Endometrium (tissue), 2 donors: Measurements from ENCODE around the gene REG1A.

ENCODE experiments used
- FAIRE-seq: peaks from 2 replicates; lab custom pipeline; 2012; peaks lifted over from hg19 to GRCh38; lab: Jason Lieb, UNC
- donor health status: control.
- donor health status: control.

Gene REG1A

DNA sequence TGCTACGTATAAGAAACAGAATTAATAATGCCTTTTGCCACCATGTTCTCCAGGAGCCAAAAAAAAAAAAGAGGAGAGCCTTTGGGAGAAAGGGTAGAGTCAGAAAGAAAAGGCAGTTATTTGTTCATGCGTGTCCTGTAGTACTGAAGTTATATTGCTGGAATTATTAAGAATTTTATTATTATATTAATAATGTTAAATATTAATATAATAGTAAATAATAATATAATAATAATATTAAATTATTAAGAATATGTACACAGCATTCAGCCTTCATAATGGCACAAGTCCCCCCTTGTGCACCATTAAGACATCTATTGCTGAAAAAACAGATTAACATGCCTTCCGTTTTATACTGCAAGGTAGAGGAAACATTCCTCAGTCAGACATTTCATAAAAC, 8.1 kb downstream of the REG1A start:
- FAIRE-seq = no peak

DNA sequence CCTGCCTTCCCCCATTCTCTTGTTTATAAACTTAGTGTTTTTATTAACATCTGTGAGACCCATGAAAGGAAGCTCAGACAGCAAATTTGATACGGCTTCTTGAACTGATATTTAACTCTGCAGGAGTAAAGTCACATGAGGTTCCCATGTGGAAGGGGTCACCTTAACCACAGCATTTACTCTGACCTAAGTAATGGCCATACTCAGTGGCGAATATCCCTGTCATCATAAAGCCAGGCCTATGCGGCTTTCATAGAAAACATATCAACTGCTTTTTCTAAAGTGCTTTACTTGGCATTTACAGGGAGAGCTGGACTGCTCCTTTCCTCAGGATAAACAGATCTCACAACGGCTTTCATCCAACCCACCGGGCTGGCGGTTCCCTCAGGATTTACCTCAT, 9.0 kb downstream of the REG1A start:
- no peak for FAIRE-seq

DNA sequence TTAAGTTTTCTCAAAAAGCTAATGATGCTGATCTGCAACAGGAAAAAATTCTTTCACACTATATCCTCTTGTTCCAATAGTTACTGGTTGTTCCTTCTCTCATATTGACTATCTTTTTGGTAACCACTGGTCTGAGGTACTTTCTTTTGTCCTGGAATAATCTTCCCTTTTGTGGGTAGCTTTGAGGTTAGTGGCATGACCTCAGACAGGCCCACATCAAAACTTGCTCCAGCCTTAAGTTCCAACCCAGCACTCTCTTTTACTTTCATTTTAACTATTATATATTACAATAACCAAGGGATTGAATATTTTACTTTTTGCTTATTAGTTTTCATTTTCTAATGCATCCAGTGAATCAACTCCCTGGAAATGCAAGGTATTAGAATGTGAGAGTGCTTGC, 9.5 kb downstream of the REG1A start:
- FAIRE-seq = no peak

DNA sequence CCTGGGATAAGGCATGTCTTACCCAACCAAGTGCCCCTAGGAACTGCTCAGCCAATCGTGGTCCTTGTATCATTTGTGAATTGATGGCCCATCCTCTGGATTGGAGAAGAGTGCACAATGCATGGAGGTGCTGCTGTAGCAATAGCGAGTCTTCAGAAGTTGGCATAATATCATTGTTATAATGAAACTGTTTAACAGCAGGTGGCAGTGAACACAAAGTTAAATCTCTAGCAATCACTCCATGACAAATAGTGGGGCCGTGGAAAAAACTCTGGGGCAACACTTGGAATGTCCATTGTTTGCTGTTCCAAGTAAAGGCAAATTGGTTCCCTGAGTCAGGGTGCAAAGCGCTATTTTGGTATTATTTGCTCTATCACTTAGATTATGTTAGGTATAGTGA, 11.4 kb downstream of the REG1A start:
- FAIRE-seq = no peak

- FAIRE-seq = no peak
Measured at GRCh38 chr2:79138385-79138784, 18.1 kb downstream of the REG1A start.

GRCh38 chr2:79139423-79139822, 19.1 kb downstream of the REG1A start:
- no peak for FAIRE-seq

DNA sequence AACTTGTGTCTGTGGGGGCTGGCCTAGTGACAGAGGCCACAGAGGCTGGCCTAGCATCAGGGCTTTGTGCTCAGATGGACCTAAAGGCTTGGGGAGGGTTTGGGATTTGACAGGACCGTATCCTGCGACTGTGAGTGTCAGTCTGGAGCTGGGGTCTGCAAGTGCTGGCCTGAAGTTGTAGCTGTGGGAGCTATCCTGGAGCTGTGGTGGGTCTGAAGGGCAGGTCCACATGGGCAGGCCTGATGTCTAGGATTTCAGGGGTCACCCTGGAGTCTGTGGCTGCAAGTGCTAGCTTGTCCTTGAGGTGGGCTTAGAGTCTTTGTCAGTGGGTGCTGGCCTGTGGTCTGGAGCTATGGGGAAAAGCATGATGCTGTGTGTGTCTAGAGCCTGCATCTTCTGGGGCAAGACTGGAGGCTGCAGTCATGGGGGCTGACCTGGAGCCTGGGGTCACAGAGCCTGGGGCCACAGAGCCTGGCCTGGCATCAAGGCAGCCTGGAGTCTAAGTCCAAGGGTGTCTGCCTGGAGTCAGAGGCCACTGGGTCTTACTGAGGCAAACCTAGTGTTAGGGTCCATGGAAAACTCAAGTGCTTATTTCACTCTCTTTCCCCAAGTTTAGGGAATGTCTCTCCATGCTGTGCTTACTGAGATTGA, 35.7 kb downstream of the REG1A start:
- FAIRE-seq = no peak

GRCh38 chr2:79159030-79159429, 38.7 kb downstream of the REG1A start:
- FAIRE-seq = no peak

DNA sequence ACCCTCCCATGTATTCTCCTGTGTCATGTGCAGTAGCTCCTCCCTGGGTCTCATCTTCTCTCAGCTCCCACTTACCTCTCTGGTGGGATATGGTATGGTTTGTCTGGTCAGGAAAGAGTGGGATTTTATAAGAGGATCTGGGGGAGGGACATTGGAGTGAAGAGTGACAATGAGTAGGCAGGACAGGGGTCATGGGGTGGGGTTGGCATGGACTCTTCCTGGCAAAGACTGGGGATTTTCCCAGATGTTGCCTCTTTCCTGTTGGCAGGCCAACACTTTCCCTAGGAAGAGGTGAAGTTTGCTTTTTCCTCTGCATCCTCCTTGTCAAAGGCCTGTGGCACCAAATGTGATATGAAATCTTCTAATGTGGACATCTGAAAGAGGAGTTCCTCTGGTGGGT, 39.4 kb downstream of the REG1A start, which contains the start of gene REG3A:
REG3A (minus strand) TSS at position 101 of the 400 bp plus-strand sequence. CDS start 348 bp downstream, outside the sequence.
- FAIRE-seq = no peak

DNA sequence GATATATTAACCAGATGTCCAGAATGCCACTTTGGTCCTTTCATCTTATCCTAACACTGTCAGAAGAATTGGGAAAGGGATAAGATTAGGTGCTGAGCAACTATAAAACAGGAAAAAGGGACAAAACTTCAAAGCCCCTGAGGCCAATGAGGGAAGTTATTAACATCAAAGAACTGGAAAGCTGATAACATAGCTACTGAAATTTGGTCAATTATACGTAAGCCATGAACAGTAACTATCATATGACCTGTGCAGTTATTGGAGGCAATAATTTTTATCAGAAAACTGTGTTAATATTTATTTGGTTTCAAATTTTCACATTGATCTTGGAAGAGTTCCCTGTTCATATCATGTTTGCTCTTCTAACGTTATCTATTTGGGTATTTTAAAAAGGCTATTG, 41.8 kb downstream of the REG1A start:
- FAIRE-seq = no peak

GRCh38 chr2:79162801-79163200, 42.5 kb downstream of the REG1A start:
- FAIRE-seq = peak; percentile 87

DNA sequence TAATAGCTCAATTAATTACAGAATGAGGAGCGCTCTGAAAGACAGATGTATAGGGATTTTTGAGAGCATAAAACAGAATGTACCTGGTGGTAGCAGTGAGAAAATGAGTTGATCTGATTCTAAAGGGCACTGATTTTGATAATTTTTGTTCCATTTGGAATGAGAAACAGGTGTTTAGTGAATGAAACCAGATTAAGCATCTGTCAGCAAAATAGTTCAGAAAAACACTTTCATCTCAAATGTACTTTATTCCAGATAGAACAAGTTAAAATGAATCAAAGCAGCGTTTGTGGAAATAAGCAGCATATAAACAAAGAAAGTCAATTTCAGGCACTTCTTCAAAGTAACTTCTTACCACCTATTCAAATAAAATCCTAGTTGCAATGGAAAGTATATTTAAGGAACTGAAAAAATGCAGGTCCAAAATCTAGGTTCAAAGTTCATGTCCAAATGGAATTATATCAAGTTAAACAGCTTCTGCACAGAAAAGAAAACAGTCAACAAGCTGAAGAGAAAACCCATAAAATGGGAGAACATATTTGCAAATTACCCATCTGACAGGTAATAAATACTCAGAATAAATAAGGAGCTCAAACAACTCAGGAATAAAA, 51.2 kb downstream of the REG1A start:
- no peak for FAIRE-seq
